ENCODE results near the gene CERS1. TPM values are rescaled to one million over a fixed set of nuclear protein-coding genes. Genes with fewer than 3 reads are reported as not detected.

The CERS1 gene
- total RNA-seq, 1 experiment from 2014 or later, result 0.96 TPM

GRCh38 chr19:18831524-18832305 lies 64.2 kb downstream of the CERS1 start, which contains the start of gene UPF1:
TSS of gene UPF1 (plus strand) at chr19:18831959. CDS start at chr19:18832210, 251 bp downstream.
- peak; percentile 94 for TF ChIP-seq POLR2A (IDR thresholded peaks at IDR 0.05; ENCODE audit: borderline replicate concordance, extremely low read depth, insufficient read depth, insufficient read length)
- TF ChIP-seq RAD21 (IDR thresholded peaks at IDR 0.05; ENCODE audit: low read depth), result no peak
- no peak for TF ChIP-seq EZH2phosphoT487 (IDR thresholded peaks at IDR 0.05; ENCODE audit: borderline replicate concordance)
- TF ChIP-seq ZFX (IDR thresholded peaks at IDR 0.05), result peak; percentile 100
- no peak for TF ChIP-seq SIN3A (IDR thresholded peaks at IDR 0.05; ENCODE audit: low read depth)
- peak; percentile 95 for TF ChIP-seq POLR2AphosphoS5 (IDR thresholded peaks at IDR 0.05; ENCODE audit: low read depth, low read length)
- TF ChIP-seq, protein P1, sequence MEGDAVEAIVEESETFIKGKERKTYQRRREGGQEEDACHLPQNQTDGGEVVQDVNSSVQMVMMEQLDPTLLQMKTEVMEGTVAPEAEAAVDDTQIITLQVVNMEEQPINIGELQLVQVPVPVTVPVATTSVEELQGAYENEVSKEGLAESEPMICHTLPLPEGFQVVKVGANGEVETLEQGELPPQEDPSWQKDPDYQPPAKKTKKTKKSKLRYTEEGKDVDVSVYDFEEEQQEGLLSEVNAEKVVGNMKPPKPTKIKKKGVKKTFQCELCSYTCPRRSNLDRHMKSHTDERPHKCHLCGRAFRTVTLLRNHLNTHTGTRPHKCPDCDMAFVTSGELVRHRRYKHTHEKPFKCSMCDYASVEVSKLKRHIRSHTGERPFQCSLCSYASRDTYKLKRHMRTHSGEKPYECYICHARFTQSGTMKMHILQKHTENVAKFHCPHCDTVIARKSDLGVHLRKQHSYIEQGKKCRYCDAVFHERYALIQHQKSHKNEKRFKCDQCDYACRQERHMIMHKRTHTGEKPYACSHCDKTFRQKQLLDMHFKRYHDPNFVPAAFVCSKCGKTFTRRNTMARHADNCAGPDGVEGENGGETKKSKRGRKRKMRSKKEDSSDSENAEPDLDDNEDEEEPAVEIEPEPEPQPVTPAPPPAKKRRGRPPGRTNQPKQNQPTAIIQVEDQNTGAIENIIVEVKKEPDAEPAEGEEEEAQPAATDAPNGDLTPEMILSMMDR (IDR thresholded peaks at IDR 0.05 in 2 of 3, conservative IDR thresholded peaks at IDR 0.05 in 1 of 3; ENCODE audit: borderline replicate concordance in 1 of 3, insufficient read depth in 1 of 3, low read depth in 2 of 3, low read length in 2 of 3), result no peak
- peak; percentile 11 for TF ChIP-seq TCF7L2 (IDR thresholded peaks at IDR 0.05; ENCODE audit: borderline replicate concordance, extremely low read depth, insufficient read depth, insufficient read length)
- TF ChIP-seq YY1 (IDR thresholded peaks at IDR 0.05; ENCODE audit: extremely low read depth, insufficient replicate concordance, low read depth, low read length), result no peak
- TF ChIP-seq EZH2 (IDR thresholded peaks at IDR 0.05), result no peak
- TF ChIP-seq REST (IDR thresholded peaks at IDR 0.05; ENCODE audit: low read depth), result no peak
- TF ChIP-seq, protein P2, sequence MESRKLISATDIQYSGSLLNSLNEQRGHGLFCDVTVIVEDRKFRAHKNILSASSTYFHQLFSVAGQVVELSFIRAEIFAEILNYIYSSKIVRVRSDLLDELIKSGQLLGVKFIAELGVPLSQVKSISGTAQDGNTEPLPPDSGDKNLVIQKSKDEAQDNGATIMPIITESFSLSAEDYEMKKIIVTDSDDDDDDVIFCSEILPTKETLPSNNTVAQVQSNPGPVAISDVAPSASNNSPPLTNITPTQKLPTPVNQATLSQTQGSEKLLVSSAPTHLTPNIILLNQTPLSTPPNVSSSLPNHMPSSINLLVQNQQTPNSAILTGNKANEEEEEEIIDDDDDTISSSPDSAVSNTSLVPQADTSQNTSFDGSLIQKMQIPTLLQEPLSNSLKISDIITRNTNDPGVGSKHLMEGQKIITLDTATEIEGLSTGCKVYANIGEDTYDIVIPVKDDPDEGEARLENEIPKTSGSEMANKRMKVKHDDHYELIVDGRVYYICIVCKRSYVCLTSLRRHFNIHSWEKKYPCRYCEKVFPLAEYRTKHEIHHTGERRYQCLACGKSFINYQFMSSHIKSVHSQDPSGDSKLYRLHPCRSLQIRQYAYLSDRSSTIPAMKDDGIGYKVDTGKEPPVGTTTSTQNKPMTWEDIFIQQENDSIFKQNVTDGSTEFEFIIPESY (IDR thresholded peaks at IDR 0.05; ENCODE audit: extremely low read depth, insufficient replicate concordance, low read length), result peak; percentile 13
- TF ChIP-seq, protein P3, sequence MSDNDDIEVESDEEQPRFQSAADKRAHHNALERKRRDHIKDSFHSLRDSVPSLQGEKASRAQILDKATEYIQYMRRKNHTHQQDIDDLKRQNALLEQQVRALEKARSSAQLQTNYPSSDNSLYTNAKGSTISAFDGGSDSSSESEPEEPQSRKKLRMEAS (IDR thresholded peaks at IDR 0.05), result peak; percentile 55; the same call in 1 of the 2 replicates
- TF ChIP-seq CBX3 (IDR thresholded peaks at IDR 0.05; ENCODE audit: low read depth), result no peak
- H3K4me1 ChIP-seq (ENCODE audit: control insufficient read depth in 1 of 2, insufficient read depth in 2 of 2, low read length in 2 of 2), result peaks cover 6 to 15% of the 10 kb centered on the region in 2 experiments
- POLR2A ChIA-PET, result interaction anchor here (0.9 to 1.6 kb wide), 2 partner anchors 10 to 15 kb away, joined by 3 to 4 read pairs; no protein-coding TSS in a partner anchor
- H3K4me3 ChIP-seq (replicated peaks in 1 of 2; ENCODE audit: low read depth in 1 of 2, low read length in 2 of 2), result peak within 1 kb of the TSS; percentile 77 to 98
- DNase-seq (ENCODE audit: low read depth, low spot score), result peak; percentile 69
- no peaks in the 10 kb centered on the region for H3K27me3 ChIP-seq (ENCODE audit: insufficient read depth, low read length)
- peaks cover 17 to 35% of the 10 kb centered on the region in 2 experiments for H3K36me3 ChIP-seq (ENCODE audit: control insufficient read depth in 1 of 2, insufficient read depth in 2 of 2, low read length in 2 of 2)
- no TSS peak for BruUV-seq (replicated peaks)
- H3K27ac ChIP-seq (ENCODE audit: low read depth, low read length), result peak within 1 kb of the TSS; percentile 94
- peaks cover 0 to 6% of the 10 kb centered on the region in 2 experiments; a peak in 1 of 4 replicates for H3K9me3 ChIP-seq (ENCODE audit: control insufficient read depth in 1 of 2, insufficient read depth in 1 of 2, low read depth in 1 of 2, low read length in 2 of 2)
- CTCF ChIA-PET, result interaction anchor here (1.0 to 1.4 kb wide), 2 partner anchors 10 to 16 kb away, joined by 4 to 8 read pairs; no protein-coding TSS in a partner anchor
- RAD21 ChIA-PET (ENCODE audit: low non-redundant PET in 1 of 2, low total read pairs in 2 of 2, uncharacterized antibody in 2 of 2, unreplicated experiment in 2 of 2), result no interaction called here
- no peaks in the 10 kb centered on the region for H3K9me2 ChIP-seq (ENCODE audit: insufficient read depth)
- peaks cover 19% of the 10 kb centered on the region; the same call in 1 of the 2 replicates for H4K20me1 ChIP-seq (ENCODE audit: insufficient read depth)
- peak within 1 kb of the TSS; percentile 96 for H2AFZ ChIP-seq (ENCODE audit: low read depth, low read length, poor library complexity, severe bottlenecking)
- intact Hi-C loops (cut with micrococcal nuclease), result no loop called here
- ATAC-seq, result peak; percentile 90
- peak within 1 kb of the TSS; percentile 96 for H3K9ac ChIP-seq (ENCODE audit: low read length)
- H3K4me2 ChIP-seq (ENCODE audit: low read length), result peak within 1 kb of the TSS; percentile 100
- H3K79me2 ChIP-seq (ENCODE audit: insufficient read depth, low read length), result peaks cover 49% of the 10 kb centered on the region

All from HCT116 (cell line).